CD4-positive, alpha-beta T cell treated with Interleukin-2 at 100 ng/mL for 4 hours (primary cell): ENCODE data around the gene ADAMTS15.

Source experiments
- DNase-seq: peaks from one replicate; pipeline ENCODE4 v3.0.0-alpha.2; 2020; ENCODE audit warnings: low spot score

Gene ADAMTS15

DNA sequence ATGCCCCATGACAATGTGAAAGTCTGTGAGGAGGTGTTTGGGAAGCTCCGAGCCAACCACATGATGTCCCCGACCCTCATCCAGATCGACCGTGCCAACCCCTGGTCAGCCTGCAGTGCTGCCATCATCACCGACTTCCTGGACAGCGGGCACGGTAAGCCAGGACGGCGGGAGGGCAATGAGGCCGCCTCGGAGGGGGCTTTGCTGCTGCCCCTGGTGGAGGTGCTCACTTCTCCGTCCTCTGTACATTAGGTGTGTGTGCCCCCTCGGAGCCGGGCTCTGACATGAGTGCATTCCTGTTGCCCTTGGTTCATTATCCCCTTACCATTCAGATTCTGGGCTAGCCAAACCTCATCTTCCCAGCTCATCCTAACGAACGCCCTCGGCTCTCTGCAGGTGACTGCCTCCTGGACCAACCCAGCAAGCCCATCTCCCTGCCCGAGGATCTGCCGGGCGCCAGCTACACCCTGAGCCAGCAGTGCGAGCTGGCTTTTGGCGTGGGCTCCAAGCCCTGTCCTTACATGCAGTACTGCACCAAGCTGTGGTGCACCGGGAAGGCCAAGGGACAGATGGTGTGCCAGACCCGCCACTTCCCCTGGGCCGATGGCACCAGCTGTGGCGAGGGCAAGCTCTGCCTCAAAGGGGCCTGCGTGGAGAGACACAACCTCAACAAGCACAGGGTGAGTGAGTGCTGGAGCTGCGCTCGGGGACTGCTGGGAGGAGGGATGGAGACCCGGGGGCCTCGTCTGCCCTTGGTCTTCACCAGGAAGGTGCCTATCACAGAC lies 13.8 kb downstream of the ADAMTS15 start:
- DNase-seq = no peak

DNA sequence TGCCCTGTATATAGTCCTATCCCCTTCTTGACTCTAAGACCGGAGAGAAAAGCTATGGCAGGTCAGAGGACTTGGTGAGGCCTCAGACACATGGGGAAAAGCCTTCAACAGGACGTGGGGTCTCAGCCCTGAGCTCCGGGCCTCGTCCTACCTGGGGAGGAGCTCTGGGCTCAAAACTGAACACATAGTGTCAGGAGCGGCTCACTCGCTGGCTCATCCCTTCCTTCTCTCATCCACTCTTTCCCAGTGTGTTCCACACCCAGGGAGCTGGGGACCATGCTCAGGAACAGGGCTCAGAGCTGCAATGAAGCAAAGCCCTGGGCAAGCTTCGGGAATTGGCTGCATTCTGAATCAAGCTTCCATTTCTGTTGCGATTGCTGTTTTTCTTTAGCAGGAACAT lies 14.5 kb downstream of the ADAMTS15 start:
- no peak for DNase-seq

DNA sequence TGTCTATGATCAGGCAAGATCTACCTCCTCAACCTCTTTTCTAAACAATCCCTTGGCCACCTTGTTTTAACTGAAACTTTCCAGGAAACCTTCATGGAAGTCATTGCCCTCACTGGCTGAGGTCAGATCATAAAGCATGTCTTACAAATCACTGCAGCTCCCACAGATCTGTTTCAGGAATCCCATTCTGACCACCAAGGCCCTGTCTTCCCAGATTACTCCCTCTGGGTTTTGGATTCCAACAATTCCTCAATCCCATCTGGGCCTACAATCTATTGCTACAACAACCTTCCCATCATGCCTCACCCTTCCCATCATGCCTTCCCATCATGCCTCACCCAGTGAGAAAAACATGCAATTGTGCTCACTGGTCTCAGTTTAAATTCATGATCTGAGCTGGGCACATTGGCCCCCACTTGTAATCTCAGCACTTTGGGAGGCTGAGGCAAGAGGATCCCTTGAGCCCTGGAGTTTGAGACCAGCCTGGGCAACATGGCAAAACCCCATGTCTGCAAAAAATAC lies 15.9 kb downstream of the ADAMTS15 start:
- DNase-seq = no peak

DNA sequence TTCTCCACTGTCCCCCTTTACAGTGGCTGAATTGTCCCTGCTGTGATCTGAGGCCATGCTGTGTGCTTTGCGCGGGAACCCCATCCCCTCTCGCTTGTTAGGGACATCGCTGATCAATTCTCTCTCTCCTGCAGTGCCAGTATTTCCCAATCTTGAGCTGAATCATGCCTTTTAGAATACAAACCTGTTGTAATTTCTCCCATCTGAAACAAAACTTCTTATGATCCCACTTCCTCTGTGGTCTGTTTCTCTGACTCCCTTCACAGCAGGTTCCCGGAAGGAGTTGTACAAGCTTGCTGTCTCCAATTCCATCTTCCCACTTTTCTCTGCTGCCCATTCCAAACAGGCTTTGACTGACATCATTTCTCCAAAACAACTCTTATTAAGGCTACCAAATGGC lies 16.8 kb downstream of the ADAMTS15 start:
- no peak for DNase-seq

DNA sequence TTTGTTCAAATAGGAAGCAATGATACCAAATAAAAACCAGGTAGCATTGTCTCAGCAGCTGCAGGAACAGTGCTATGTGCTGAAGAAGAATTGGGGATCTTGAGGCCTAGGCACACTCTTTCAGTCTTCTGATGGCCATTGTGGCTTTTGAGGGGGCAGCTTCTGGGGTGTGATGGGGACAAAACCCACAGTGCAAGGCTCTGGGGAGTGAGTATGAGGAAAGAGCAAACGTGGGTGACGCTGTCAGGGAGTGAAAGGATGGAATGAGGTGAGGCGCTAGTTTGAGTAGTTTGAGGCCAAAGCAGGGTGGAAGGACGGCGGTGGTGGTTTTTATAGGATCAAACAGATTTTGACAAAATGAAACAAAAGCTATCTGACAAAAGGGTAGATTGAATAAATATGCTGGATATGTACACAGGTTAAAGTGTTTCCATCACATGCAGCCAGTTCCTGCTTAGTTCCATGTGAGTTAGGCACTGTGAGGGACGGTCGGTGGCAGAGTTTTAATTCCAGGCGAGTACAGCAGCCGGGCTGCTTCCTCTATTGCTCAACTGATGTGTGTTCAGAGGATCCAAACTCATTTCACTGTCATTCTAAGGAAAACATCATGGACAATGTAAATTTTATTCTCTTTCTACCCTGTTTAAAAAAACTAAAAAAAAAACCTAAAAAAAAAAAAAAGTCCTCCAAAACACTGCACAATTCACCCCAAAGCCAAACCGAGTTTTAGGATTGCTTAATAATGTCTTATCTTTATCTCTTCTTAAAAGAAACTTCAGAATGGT lies 18.9 kb downstream of the ADAMTS15 start:
- DNase-seq = no peak

DNA sequence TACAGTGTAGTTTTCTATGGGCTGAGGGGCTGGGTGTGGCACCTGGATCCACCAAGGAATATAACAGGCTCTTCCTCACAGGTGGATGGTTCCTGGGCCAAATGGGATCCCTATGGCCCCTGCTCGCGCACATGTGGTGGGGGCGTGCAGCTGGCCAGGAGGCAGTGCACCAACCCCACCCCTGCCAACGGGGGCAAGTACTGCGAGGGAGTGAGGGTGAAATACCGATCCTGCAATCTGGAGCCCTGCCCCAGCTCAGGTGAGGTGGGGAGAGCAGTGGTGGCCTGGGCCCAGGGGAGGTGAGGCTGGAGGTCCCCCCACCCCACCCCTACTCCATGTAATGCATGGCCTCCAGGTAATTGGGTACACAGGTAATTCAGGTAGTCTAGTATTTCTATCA lies 20.7 kb downstream of the ADAMTS15 start:
- no peak for DNase-seq

DNA sequence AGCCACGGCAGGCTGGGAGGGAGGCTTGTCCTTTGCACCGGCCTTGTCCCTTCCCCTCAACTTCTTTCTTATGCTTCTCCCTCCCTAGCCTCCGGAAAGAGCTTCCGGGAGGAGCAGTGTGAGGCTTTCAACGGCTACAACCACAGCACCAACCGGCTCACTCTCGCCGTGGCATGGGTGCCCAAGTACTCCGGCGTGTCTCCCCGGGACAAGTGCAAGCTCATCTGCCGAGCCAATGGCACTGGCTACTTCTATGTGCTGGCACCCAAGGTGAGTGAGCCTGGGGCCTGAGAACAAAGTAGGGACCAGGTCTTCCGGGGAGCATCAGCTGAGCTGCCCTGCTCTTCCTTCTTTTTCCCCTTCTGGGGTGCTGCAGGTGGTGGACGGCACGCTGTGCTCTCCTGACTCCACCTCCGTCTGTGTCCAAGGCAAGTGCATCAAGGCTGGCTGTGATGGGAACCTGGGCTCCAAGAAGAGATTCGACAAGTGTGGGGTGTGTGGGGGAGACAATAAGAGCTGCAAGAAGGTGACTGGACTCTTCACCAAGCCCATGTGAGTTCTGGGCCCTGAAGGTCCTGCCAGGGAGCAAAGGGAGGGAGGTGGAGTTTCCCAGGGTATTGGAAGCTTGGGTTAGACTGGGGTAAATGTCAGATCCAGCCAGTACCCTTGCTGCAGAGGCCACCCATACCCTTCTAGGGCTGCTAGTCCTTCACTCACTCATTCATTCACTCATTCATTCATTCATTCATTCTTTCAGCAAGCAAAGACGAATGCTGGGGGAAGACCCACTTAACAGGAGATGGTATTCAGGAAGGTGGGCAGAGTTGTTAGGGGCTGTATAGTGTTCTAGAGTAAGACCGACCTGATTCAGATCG lies 22.6 kb downstream of the ADAMTS15 start:
- DNase-seq = no peak

DNA sequence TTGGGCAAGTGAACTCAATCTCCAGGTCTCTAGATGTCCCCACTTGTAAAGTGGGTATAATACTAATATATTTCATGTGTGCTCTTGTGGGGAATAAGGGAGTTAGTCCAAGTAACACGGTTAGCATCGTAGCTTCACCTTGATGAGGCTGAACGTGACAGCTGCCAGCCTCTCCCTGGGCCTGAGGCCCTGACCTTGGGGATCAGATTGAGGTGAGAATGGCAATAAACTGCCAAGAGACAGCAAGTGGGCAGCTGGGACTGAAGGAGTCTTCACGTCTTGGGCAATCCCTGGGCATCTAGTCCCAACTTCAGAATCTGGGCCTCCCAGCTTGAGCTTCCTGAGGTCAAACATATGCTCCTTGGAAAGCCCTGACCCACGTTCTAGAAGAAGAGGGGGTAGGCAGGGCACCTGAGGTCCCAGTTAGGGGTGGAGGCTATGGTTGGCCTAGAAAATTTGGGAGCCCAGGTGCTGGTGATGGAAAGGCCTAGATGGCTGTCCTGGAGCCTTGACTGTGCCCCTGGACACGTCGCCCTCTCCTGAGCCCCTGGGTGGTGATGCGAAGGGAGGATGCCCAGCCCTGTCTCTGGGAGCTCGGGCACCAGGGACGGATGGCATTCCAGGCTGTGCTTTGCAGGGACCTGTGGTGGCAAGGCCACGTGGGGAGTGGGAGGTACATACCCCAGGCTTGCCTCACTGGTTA lies 23.4 kb downstream of the ADAMTS15 start:
- DNase-seq = no peak

DNA sequence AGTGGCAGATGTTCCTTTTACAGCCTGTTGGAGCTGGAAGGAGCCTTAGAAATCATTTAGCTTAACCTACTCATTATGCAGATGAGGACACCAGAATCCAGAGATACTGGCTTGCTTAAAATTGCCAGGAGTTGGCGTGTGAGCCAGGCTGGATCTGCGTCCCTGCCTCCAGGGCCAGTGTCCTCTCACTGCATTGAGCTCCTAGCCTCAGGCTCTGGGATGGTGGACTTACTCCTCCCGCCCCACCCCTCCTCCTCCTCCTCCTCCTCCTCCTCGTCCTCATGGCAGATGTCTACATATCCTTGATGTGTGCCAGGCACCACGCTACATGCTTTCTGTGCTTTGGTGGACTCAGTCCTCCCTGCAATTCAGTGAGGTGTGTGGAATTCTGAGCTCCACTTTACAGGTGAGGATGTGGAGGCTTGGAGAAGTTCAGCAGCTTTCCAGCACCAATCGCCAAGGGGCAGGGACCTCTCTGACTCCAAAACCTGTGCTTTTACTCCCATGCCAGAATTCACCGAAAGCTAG lies 24.1 kb downstream of the ADAMTS15 start:
- no peak for DNase-seq

DNA sequence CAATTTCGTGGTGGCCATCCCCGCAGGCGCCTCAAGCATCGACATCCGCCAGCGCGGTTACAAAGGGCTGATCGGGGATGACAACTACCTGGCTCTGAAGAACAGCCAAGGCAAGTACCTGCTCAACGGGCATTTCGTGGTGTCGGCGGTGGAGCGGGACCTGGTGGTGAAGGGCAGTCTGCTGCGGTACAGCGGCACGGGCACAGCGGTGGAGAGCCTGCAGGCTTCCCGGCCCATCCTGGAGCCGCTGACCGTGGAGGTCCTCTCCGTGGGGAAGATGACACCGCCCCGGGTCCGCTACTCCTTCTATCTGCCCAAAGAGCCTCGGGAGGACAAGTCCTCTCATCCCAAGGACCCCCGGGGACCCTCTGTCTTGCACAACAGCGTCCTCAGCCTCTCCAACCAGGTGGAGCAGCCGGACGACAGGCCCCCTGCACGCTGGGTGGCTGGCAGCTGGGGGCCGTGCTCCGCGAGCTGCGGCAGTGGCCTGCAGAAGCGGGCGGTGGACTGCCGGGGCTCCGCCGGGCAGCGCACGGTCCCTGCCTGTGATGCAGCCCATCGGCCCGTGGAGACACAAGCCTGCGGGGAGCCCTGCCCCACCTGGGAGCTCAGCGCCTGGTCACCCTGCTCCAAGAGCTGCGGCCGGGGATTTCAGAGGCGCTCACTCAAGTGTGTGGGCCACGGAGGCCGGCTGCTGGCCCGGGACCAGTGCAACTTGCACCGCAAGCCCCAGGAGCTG lies 24.8 kb downstream of the ADAMTS15 start:
- DNase-seq = no peak

DNA sequence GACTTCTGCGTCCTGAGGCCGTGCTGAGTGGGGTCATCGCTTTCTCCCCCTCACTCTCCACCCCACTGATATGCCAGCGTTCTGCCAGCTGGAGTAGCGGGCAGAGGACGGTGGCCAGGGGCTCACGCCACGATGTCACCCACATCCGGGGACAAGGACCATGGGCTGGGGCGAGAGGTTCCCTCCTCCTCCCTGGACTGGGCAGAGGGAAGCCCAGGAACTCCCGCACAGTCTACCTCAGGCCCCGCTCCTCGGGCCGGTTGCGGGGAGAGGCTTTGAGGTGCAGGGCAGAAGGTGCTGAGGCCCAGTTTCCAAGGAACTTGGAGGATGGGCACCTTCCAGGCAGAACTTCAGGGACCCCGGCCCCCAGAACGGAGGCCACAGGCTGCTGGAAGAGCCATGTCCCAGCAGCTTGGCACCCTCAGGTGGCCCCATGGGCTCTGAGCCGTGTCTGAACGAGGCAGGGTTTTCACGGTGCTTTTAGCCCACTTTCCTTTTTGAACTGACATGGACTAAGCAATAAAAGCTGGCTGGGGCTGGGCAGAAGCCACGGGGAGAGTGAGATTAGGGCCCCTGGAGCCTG lies 25.4 kb downstream of the ADAMTS15 start:
- no peak for DNase-seq

DNA sequence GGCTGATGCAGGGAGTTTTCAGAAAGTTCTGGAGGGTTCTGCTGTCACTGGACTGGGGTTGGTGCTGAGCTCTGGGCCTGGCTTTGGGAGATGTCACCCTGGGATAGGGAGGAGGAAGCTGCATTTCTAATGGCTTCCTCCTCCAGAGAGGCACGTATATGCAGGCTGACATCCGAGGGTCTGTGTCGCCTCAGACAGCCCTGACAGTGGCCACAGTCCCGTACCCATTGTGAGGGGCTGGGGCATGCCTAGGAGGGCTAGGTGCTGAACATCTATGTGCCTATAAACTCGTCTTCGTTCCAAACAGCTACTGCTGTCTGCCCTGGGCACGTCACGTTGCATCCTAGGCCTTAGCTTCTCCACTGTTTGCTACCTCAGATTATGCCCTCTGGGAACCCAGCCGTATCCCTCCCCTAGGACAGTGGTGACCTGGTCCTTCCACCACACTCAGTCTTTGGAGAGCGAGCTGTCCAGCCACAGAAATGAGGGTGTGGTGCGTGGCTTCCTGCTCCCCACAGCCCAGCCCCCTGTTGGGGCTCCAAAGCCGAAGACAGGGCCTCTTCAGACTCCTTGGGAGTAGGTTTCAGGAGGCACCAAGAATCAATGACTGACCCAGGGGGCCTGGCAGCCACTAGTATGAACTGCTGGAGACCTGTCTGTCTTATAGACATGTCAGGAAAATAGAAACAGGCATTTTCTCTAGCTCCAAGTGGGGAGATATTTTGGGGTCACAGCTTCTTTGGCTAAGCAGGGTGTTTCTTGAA lies 26.4 kb downstream of the ADAMTS15 start:
- no peak for DNase-seq

DNA sequence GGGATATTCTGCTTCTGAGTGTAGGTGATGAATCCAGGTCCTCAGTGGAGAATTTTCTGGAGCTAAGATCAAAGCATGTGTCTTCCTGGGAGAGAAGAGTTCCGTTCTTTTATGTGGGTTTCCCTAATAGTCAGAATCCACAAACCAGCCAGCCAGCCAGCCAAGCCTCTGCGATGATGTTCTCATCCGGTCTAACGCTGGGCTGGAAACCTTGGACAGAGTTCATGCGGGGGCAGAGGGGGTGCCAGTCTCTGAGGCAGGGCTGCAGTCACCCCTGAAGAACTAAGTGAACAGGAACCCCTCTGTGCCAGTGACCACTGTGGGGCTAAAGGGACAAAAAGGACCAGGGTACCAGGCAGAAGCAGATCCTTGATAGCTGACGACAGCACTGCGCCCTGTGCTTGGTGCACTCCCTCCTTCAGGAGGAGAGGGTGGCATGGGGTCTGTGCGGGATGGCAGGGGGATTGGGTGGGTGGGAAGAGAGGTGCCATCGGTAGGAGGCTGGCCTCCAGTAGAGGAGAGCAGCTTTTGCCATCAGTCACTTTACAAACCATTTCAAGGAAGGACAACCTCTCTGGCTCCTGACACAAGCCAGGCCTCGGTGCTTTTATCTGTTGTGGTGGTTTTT lies 27.1 kb downstream of the ADAMTS15 start:
- no peak for DNase-seq

DNA sequence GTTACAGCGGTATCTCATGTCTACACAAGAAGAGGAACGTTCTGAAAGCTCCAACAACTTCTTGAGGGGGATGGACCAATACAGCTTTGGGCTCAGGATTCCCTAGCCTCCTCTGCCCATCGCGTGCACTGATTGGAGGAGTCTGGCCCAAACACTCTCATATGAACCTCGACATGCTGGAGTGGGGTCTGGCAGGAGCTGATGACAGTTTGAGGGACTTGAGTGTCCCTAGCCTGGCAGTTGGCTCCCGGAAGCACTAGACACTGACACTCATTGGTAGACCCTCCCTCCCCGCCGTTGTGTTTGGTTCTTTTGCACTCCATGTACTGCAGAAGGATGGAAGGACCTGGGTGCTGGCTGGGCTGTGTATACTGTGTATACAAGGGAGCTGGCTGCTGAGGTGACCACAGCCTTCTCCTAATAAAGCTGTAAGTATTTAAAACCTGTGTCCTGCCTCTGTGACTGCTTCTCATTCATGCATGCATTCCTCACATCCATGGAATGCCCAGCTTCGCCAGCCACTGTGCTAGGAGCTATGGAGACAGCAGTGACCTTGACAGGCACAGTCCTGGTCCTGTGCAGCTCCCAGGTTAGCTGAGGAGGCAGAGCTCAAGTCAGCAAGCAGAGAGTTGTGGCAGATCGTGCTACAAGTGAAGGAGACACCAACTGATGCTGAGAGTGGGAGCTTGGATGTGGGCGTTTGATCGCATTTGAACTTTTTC lies 27.9 kb downstream of the ADAMTS15 start:
- no peak for DNase-seq

DNA sequence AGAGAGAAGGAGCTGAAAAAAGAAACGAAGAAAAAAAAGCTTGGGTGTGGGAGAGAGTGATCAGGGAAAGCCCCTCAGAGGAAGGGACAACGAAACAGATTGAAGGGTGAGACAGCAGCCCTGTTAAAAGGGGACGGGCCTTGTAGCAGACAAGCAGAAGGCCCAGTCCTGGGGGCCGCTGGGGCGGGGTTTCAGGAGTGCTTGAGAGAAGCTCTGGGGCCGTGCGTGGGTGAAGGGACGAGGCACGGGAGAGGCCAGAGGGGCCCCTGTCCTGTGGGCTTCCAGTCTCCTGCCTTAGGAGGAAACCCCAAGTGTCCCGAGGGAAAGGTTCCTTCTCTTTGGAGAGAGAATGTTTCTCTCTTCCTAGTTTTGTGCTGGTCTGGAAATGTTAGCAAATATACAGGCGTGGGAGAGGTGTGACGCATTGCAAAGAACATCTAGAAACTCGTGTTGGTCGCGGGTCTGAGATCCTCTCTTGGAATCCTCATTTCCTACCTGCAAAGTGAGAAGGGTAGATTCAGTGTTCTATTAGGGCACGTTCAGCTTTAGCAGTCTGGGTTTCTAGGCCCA lies 28.6 kb downstream of the ADAMTS15 start:
- no peak for DNase-seq

DNA sequence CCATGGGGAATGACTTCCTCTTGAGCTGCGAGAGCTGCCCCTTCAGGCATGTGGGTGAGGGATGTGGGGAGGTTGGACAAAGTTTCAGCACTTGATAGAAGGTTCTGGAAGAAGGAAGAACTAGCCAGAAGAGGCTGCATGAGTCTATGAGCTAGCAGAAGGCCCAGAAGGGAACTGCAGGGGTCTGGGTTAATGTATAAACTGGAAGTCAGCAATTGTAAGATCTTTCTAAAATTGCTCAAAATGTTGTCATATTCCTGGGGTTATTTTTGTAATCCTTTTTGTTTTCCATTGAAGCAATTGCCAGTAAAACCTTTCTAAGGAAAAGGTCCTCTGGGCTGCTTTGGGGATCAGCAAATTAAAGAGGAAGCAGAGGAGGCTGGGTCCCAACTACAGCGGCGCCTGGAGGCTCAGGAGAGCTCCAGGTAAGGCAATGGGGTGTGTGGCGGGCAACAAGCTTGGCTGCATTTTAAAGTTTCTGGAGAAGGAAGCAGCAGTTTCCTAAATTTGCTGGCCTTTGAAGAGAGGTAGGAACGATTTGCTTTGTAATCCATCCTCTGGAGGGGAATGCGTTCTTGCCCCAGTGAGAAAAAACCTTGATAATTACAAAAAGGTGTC lies 29.2 kb downstream of the ADAMTS15 start:
- DNase-seq = no peak

DNA sequence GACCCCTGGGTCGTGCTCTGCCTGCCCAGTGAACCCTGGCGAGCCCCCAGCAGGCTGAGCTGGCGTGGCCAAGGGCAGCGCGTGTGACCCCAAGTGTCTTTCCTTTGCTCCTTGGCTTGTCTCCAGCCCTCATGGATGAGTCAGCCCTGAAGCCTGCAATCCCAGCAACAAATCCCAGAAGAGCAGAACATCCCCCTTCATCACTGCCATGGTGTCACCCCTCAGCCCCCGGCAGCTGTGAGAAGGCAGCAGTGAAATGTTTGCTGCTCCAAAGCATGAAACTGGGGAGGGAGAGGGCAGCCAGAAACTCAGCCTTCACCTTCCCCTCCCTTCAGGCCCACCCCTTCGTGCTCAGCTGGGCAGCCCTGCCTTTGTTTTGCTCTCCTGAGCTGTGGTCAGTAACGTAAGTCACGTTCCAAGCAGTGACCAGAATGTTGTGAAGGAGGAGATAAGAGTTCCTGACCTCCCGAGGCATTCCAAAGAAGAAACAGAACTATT lies 29.8 kb downstream of the ADAMTS15 start:
- DNase-seq = no peak
